GM19023 (cell line): ENCODE measurements around the gene ANGPTL2.

Experiments used
- ATAC-seq: cut with Tn5 transposase; IDR thresholded peaks from one replicate; pipeline ENCODE4 v1.9.1; 2021; ENCODE audit warnings: mild to moderate bottlenecking, moderate library complexity; ENCODE audit not compliant: unreplicated experiment

The ANGPTL2 gene

DNA sequence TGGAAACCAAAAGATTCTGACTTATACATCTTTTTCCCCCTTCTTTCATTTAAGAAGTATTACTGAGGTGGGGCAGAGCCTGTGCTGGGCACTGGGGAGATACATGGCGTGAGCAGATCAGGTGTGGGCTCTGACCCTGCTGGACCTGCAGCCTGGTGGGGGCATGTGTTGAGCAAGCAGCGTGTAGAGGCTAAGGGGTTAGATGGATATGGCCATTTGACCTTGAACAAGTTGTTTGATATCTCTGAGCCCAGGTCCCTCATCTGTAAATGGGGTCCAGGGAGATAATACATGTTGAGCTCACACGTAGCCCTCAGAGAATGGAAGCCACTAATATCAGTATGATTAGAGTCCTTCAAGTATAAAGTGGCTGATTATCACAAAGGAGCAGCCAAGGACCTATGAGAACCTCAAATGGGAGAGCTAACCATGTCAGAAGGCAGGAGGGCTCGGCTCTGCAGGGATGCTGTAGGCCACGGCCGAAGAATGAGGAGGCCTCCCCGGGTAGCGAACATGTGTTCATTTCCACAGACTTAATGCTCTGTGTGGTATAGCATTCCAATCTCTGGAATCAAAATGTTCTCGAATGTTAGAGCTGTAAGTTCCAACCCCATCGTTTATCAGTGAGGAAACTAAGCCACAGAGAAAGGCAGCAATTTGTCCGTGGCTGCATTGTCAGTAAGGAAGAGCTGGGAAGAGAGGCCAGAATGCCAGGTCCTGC lies 15.4 kb upstream of the ANGPTL2 start:
- no peak for ATAC-seq

DNA sequence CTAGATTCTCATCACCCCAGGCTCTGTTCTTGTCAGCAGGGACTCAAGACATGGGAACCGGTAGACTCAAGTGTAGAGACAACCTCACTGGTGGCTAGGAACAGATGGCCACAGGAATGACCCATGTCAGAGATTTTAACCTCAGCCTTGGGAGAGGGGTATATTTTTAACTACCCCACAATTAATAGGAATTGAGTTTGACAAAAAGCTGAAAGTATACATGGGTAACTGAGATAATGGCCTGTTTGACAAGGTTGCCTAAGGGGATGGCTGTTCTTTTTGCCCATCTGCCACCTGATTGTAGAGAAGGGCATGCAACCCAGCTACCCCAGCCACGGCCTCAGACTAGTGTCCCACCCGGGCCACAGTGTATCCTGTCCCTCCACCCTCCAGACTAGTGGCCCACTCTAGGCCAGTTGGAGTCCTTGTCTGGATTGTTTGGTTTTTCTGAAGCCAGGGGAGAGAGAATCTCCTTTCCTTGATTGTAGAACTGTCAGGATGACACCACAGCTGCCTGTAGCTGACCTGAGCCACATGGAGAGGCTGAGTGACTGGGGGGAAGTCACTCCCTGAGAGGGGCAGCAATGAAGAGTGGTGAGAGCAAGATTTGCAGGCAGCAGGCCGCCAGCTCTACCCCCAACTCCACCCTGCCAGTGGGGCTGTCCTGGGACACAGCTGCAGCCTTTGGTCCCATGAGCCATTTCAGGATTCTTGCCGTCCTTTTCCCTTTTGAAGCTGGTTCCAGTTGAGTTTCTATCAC lies 14.6 kb upstream of the ANGPTL2 start:
- ATAC-seq, result no peak

- ATAC-seq, result no peak
Observed at GRCh38 chr9:127136081-127136879, 13.8 kb upstream of the ANGPTL2 start.

DNA sequence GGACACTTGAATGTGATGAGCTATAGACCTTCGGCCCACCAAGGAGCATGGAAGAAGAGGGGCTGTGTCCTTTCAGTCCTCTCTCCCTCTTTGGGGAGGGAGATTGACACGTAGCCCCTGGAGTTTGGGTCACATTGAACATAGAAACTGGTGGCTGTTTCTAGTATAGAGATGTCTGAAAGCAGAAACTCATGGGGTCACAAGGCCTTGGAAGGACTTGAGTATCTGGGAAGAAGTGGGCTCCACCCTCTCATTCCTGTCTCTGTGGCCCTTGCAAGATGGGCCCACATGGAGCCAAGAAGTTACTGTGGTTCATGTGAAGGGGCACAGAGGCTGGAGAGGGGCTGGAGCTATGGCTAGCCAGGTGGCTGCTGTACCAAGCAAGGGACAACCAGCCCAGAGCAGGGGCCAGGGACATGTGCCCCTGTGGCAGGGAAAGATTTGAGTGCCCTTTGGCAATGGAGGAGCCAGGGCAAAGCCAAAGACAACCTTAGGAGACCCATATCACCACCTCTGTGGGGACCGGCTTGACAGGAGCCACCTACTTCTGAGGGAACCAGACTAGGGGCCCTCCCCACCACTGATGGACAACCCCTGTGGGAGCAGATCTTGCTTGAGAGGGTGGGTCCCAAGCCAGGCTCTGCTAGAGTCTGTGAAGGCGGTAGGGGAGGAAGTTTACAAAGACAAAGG lies 12.8 kb upstream of the ANGPTL2 start:
- no peak for ATAC-seq

- no peak for ATAC-seq
Observed at GRCh38 chr9:127133739-127134167, 11.3 kb upstream of the ANGPTL2 start.

DNA sequence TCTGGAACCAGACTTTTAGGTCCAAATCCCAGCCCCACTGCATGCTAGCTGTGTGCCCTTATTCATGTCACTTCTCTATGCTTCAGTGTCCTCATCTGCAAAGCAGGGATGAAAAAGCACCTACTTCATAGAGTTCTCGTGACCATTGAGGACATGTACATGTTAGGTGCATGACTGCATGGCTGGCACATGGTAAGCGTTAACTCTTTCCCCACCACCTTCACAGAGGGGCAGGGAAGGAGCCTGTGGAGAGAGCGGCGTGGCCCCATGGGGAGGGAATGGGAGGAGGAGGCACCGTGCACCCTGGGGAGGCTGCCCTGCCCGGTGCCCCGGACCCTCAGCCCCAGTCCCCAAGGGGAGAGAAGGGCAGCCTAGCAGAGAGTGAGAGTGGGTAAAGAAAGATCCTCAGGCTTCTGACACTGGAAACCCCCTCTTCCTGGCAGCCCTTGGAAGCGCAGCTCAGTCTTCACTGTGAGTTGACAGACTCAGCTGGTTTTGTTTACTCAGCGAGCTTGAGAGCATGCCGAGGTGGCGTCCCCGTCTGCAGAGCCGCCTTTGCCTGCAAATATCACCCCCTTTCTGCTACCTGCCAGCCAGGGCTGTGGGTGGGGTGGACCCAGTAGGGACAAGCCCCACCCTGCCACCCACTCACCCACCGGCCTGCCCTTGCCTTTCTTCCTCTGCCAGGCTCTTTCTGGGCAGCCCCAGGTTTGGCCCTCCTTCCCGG lies 10.6 kb upstream of the ANGPTL2 start:
- ATAC-seq, result no peak

GRCh38 chr9:127132375-127132774 lies 9.9 kb upstream of the ANGPTL2 start:
- ATAC-seq, result no peak

- no peak for ATAC-seq
Observed at GRCh38 chr9:127131871-127132270, 9.4 kb upstream of the ANGPTL2 start.

DNA sequence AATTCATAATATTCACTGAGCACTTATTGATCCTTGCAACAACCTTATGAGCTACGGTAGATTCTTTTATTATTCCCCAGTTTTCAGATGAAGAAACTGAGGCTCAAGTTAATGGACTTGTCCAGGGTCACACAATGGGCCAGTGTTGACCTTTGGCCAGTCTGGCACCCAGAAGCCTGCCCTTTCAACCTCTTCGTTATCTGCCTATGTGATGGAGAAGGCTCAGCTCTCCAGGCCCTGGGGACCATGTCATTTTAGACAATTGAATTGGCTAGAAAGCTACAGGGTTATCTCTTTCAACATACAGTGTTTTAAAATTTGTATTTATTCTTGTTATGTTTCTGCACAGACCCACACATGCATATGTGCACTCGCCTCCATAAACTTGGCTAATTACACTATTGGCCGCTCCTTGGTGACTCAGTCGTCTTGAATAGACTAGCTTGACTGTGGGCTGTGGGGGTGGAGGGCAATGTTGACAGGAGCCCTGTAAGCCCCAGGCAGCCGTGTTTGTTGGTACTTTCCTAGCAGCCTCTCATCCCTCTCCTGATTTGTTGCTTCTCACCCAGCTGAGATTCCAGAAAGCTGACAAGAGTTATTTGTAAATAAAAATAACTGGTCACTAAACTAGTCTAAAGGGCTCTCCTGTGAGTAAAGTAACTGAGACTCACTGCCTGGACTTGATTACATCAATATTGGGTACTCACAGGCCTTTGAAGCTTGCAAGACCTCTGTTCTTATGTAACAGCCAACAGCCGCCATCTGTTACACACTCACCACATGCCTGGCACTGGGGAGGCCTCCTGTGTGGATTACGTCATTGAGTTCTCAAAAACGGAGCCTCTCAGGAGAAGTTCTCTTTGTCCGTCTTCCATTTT lies 8.5 kb upstream of the ANGPTL2 start:
- ATAC-seq, result no peak

GRCh38 chr9:127130235-127130634 lies 7.8 kb upstream of the ANGPTL2 start:
- ATAC-seq, result no peak

DNA sequence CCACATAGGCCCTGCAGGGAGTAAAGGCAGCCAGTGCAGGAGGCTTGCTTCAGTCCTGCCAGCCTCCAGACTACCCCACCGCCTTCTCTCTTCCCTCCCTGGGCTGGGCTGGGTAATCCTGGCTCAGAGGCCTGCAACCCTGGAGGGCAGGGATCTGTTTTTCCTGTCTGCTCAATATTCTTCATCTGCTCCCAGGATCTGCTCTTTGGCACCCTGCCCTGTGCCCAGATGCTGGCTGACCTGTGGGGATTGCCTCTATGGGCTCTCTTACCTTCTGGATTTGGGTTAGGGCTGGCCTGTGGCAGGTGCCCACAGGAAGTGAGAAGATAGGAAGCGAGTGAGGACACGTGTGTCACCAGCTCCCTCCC lies 7.3 kb upstream of the ANGPTL2 start:
- no peak for ATAC-seq

DNA sequence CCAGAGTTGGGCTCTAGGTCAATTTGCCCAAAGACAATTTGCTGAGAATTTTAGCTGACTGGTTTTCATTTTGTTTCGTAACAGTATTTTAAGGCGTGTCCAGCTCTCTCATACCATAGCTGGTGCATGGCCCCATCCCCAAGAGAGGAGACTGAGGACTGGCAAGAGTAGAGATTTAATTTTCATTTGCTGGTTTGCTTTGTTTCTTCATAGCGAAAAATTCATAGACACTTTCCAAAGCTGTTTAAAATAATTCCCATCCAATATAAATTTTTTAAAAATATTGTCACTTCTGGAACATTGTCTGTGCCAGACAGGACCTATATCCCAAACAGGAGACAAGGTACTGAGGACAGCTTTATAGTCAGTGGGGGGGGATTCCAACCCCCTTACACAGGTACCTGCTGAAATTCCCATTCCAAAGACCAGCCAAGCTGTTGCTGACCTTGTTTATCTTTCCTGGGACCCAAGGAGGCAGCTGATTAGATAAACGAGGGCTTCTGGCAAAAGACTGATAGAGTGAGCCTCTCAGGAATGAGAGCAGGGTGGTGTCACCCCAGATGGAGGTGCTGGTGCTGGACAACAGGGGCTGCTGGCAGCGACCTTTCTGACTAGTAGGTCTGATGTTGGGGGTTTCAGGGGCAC lies 6.8 kb upstream of the ANGPTL2 start:
- ATAC-seq, result no peak

- no peak for ATAC-seq
Observed at GRCh38 chr9:127128341-127129072, 6.1 kb upstream of the ANGPTL2 start.

GRCh38 chr9:127126971-127127370 lies 4.5 kb upstream of the ANGPTL2 start:
- ATAC-seq, result no peak

GRCh38 chr9:127124792-127125191 lies 2.4 kb upstream of the ANGPTL2 start:
- no peak for ATAC-seq

- ATAC-seq, result no peak
Observed at GRCh38 chr9:127124111-127124531, 1.7 kb upstream of the ANGPTL2 start.

DNA sequence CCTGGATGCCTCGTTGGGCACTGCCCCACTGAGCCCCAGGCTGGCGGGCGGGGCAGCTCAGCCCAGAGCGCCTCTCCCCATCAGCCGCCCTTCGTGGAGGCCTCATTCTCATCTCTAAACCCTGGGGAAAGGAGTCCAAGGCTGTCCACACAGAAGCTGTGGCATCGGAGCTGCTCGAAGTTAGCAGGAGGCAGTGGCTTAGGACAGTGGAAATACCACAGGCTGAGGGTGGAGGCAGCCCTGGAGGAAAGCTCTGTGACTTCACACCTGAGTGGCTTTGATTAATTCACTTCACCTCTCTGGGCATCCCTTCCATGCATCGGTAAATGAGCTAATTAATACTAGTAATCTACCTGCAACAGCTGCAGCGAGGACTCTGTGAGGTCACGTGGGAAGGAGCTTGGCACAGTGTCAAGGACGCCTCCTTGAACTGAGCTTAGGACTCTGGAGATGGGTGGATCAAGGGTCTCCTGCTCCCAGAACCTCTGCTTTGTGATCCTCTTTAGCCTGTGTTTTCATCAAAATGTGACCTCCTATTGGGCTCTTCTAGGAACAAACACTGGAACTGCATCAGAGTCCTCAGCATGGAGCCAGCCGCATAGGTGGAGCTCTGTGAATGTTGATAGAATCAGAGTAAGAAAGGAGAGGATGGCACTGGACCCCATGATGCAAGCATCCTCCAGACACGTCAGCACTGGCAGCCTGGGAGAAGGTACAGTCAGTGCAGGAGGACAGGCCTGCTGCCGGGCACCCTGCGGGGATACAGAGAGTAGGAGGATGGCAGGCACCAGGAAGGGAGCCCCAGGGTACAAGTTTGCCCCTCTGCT lies 842 bp upstream of the ANGPTL2 start:
- no peak for ATAC-seq
